HG03565 (cell line): ENCODE results near the gene SYNC.
"Not testable (repeated sequence)": the region's sequence is repeated elsewhere in the genome, so short reads cannot be mapped to it uniquely, and the experiment has no call there.

Experiments
- ATAC-seq: cut with Tn5 transposase; IDR thresholded peaks from one replicate; pipeline ENCODE4 v1.9.1; 2021; ENCODE audit warnings: mild to moderate bottlenecking, moderate library complexity; ENCODE audit not compliant: unreplicated experiment

SYNC gene

GRCh38 chr1:32647308-32648134 lies 55.0 kb downstream of the SYNC start:
- ATAC-seq: no peak

- ATAC-seq: no peak
These were observed 58.1 kb downstream of the SYNC start for GRCh38 chr1:32644426-32644825.

- ATAC-seq: not testable (repeated sequence)
These were observed 60.2 kb downstream of the SYNC start for GRCh38 chr1:32642292-32642827.

- no peak for ATAC-seq
These were observed 63.0 kb downstream of the SYNC start for GRCh38 chr1:32639489-32640075.

GRCh38 chr1:32636914-32637645 lies 65.5 kb downstream of the SYNC start:
- no peak for ATAC-seq

- ATAC-seq: no peak
These were observed 66.9 kb downstream of the SYNC start for GRCh38 chr1:32635508-32636277.

- ATAC-seq: no peak
These were observed 69.7 kb downstream of the SYNC start for GRCh38 chr1:32632829-32633228.

- ATAC-seq: not testable (repeated sequence)
These were observed 72.4 kb downstream of the SYNC start for GRCh38 chr1:32630173-32630572.
